Lung (tissue), 12 donors: ENCODE results near the gene DUSP22. TPM values are rescaled to one million over a fixed set of nuclear protein-coding genes. Genes with fewer than 3 reads are reported as not detected.

Experiments used
- ATAC-seq: fragments of 200-7000 bp; cut with Tn5 transposase; one replicate; pipeline ENCODE4 v1.9.1; 2020; ENCODE audit warnings: moderate number of reproducible peaks; ENCODE audit not compliant: insufficient read depth, low FRiP score
- DNase-seq, 3 donors: peaks; one replicate each; pipeline ENCODE4 v3.0.0-alpha.2; 2013 to 2017
- H3K27ac ChIP-seq, 2 donors: one replicate each; pipeline ENCODE4 v1.5.1; 2013; ENCODE audit warnings: mild to moderate bottlenecking in 2 of 2, moderate library complexity in 2 of 2, control low read depth in 1 of 2, inconsistent platforms in 1 of 2, low read depth in 1 of 2, low read length in 1 of 2
- H3K27me3 ChIP-seq, 3 donors: one replicate each; pipeline ENCODE4 v1.5.1; 2013; ENCODE audit warnings: low read length in 2 of 3; ENCODE audit not compliant: control insufficient read depth in 3 of 3, insufficient read depth in 3 of 3
- H3K36me3 ChIP-seq, 4 donors: one replicate each; pipeline ENCODE4 v1.5.1; 2013; ENCODE audit warnings: low read length in 4 of 4, mild to moderate bottlenecking in 1 of 4, moderate library complexity in 1 of 4; ENCODE audit not compliant: control insufficient read depth in 4 of 4, insufficient read depth in 4 of 4
- H3K4me1 ChIP-seq, 5 donors: one replicate each; pipeline ENCODE4 v1.5.1; 2013; ENCODE audit warnings: low read length in 5 of 5, mild to moderate bottlenecking in 2 of 5, moderate library complexity in 1 of 5; ENCODE audit not compliant: control insufficient read depth in 5 of 5, insufficient read depth in 5 of 5
- H3K4me3 ChIP-seq: one replicate; pipeline ENCODE4 v1.5.1; 2013; ENCODE audit warnings: mild to moderate bottlenecking, control low read depth, moderate library complexity
- H3K9ac ChIP-seq, 2 donors: one replicate each; pipeline ENCODE4 v1.5.1; 2013; ENCODE audit warnings: low read length in 2 of 2, control low read depth in 1 of 2; ENCODE audit not compliant: insufficient read depth in 1 of 2
- H3K9me3 ChIP-seq, 4 donors: one replicate each; pipeline ENCODE4 v1.5.1; 2013; ENCODE audit warnings: low read length in 3 of 4, mild to moderate bottlenecking in 1 of 4, moderate library complexity in 1 of 4; ENCODE audit not compliant: control insufficient read depth in 4 of 4, insufficient read depth in 3 of 4
- CTCF ChIP-seq: IDR thresholded peaks from 2 replicates; pipeline ENCODE4 v1.5.1; 2012; ENCODE audit warnings: mild to moderate bottlenecking; ENCODE audit errors: control extremely low read depth, extremely low read depth
- WGBS, 2 donors: extraction: QIAGEN DNeasy Blood & Tissue Kit; methylation state at CpG; one replicate each; pipeline ENCODE4 v1.1.7; 2013; 5-methylcytosine and 5-hydroxymethylcytosine counted together
- polyA plus RNA-seq, 2 donors: library from polyadenylated mRNA; stranded (reverse); fragments of 200-250 nt; gene quantifications; one replicate each; pipeline ENCODE4 v1.2.1, GENCODE V29; 2013
- total RNA-seq, 2 donors: library from RNA; depleted of rRNA in 1 of 2; stranded (reverse); fragments of >200 nt in 1 of 2; gene quantifications; one replicate each; pipeline ENCODE4 v1.2.1, GENCODE V29; 2014 to 2021
- donor health status: control.
- donor health status: control.
- donor health status: Bipolar disorder and iron deficiency.
- donor health status: healthy.
- donor health status: DM: yes; HTN: yes; CAD: no.

DUSP22 gene
- total and polyA plus RNA-seq, 4 donors, result 38.9 to 51.1 (median 43.8) TPM

- DNase-seq, result no peak
- H3K4me3 ChIP-seq, result no peak overlapping the region
- H3K9me3 ChIP-seq, result no peaks in the 10 kb centered on the region
- no peak overlapping the region for H3K27ac ChIP-seq
- peaks cover 0 to 9% (median 0%) of the 10 kb centered on the region in 5 donors for H3K4me1 ChIP-seq
- no peaks in the 10 kb centered on the region for H3K36me3 ChIP-seq
- H3K9ac ChIP-seq, result no peak overlapping the region
- WGBS, 2 donors, result 95 to 98% methylated on average over 2 of the region's 2 CpGs
- ATAC-seq, result no peak
- TF ChIP-seq CTCF, result no peak
- peaks cover 5 to 63% (median 45%) of the 10 kb centered on the region in 3 donors for H3K27me3 ChIP-seq
Observed at GRCh38 chr6:398065-398464, 105.8 kb downstream of the DUSP22 start.

- peaks cover 5 to 63% (median 44%) of the 10 kb centered on the region in 3 donors for H3K27me3 ChIP-seq
Observed at GRCh38 chr6:398558-399078, 106.3 kb downstream of the DUSP22 start.

GRCh38 chr6:399785-400534 is 107.7 kb downstream of the DUSP22 start:
- Histone ChIP-seq H3K27me3 (peaks cover 0 to 51% (median 35%) of the 10 kb centered on the region in 3 donors), H3K9ac (no peak overlapping the region), H3K36me3 (no peaks in the 10 kb centered on the region), H3K9me3 (no peaks in the 10 kb centered on the region), H3K4me1 (no peaks in the 10 kb centered on the region), H3K4me3 (no peak overlapping the region), H3K27ac (no peak overlapping the region)
- 60 to 73% methylated on average over 11 of the region's 11 CpGs for WGBS, 2 donors
- TF ChIP-seq CTCF, result no peak
- peak in 1 of 3 donors; percentile 50 for DNase-seq
- ATAC-seq, result no peak

More at GRCh38 chr6:398558-399078, 106.3 kb downstream of the DUSP22 start:
- no peak for DNase-seq
- WGBS, 2 donors, result 84 to 94% methylated on average over 13 of the region's 13 CpGs
- no peak overlapping the region for H3K9ac ChIP-seq
- no peaks in the 10 kb centered on the region for H3K36me3 ChIP-seq
- H3K4me1 ChIP-seq, result peaks cover 0 to 4% (median 0%) of the 10 kb centered on the region in 5 donors
- no peak for TF ChIP-seq CTCF
- H3K4me3 ChIP-seq, result no peak overlapping the region
- H3K9me3 ChIP-seq, result no peaks in the 10 kb centered on the region
- no peak for ATAC-seq
- H3K27ac ChIP-seq, result no peak overlapping the region
